K562 (cell line): ENCODE results near the gene IL11. TPM values are rescaled to one million over a fixed set of nuclear protein-coding genes. Genes with fewer than 3 reads are reported as not detected.

ENCODE experiments used
- ATAC-seq: fragments of 200-7000 bp; cut with Tn5 transposase; 3 replicates; pipeline ENCODE4 v1.9.1; 2020; ENCODE audit warnings: moderate library complexity
- BruUV-seq: library from RNA; stranded (reverse); fragments of 400-500 nt; replicated peaks from 2 replicates; lab custom pipeline; 2021; lab: Mats Ljungman, UMichigan
- CTCF ChIA-PET: fragments of 300-600 bp; formaldehyde crosslinking; extraction: SDS; loops from one replicate; lab custom pipeline; 2021; ENCODE audit warnings: low intra/inter-chr PET ratio; lab: Yijun Ruan, JAX
- POLR2A ChIA-PET: fragments of 300-600, 350-650 bp; sonication (Branson Sonifier 250); formaldehyde crosslinking; extraction: SDS; loops from one replicate; lab custom pipeline; 2021; ENCODE audit warnings: antibody characterized with exemption, inconsistent platforms; lab: Yijun Ruan, JAX
- DNase-seq, 4 experiments: peaks; one replicate each; pipeline versions ENCODE4 v3.0.0 to v3.0.0-alpha.2; 2011 to 2018; ENCODE audit warnings: low spot score in 3 of 4, mixed read lengths in 3 of 4; ENCODE audit errors: extremely low read depth in 1 of 4
- FAIRE-seq: peaks from 2 replicates; lab custom pipeline; 2011; peaks lifted over from hg19 to GRCh38; lab: Jason Lieb, UNC
- H2AFZ ChIP-seq: 2 replicates; pipeline ENCODE4 v1.6.0; 2011; ENCODE audit warnings: low read depth, low read length, control low read depth, inconsistent platforms
- H3K27ac ChIP-seq: fragments of 200-600 bp; 3 replicates; pipeline ENCODE4 v1.8.0; 2011; ENCODE audit warnings: low read depth, mild to moderate bottlenecking, control low read depth, inconsistent platforms, low read length, moderate library complexity, mixed read lengths; ENCODE audit errors: extremely low read depth
- H3K27me3 ChIP-seq, 2 experiments: fragments of 300-600 bp in 1 of 2; 2 replicates in 1 of 2; 3 replicates in 1 of 2; pipeline versions ENCODE4 v1.6.0 to v1.8.0; 2011; ENCODE audit warnings: inconsistent platforms in 2 of 2, low read length in 2 of 2, mild to moderate bottlenecking in 1 of 2, mixed read lengths in 1 of 2, moderate library complexity in 1 of 2; ENCODE audit not compliant: control insufficient read depth in 2 of 2, insufficient read depth in 2 of 2
- H3K36me3 ChIP-seq: fragments of 300-600 bp; 3 replicates; pipeline ENCODE4 v1.8.0; 2011; ENCODE audit warnings: mild to moderate bottlenecking, low read length, inconsistent platforms; ENCODE audit not compliant: control insufficient read depth, insufficient read depth
- H3K4me1 ChIP-seq, 2 experiments: fragments of 200-600 bp in 1 of 2; replicated peaks in 1 of 2; 2 replicates in 1 of 2; 3 replicates in 1 of 2; pipeline versions ENCODE4 v1.5.1 to v1.8.0; 2011; ENCODE audit warnings: inconsistent platforms in 2 of 2, low read length in 2 of 2, mild to moderate bottlenecking in 1 of 2, mixed read lengths in 1 of 2, moderate library complexity in 1 of 2; ENCODE audit not compliant: control insufficient read depth in 2 of 2, insufficient read depth in 2 of 2
- H3K4me2 ChIP-seq: 2 replicates; pipeline ENCODE4 v1.6.1; 2011; ENCODE audit warnings: low read length, control low read depth, inconsistent platforms, mixed read lengths; ENCODE audit not compliant: insufficient read depth
- H3K4me3 ChIP-seq: fragments of 200-600 bp; sonication (generic), shearing (Covaris generic); 2 replicates; pipeline ENCODE4 v1.5.1; 2016; ENCODE audit warnings: control low read depth, inconsistent platforms
- H3K79me2 ChIP-seq: fragments of 200-600 bp; 3 replicates; pipeline ENCODE4 v1.8.0; 2011; ENCODE audit warnings: low read length, inconsistent platforms; ENCODE audit not compliant: control insufficient read depth, insufficient read depth
- H3K9ac ChIP-seq, 2 experiments: 2 replicates each; pipeline versions ENCODE4 v1.6.0 to v1.6.1; 2011; ENCODE audit warnings: low read depth in 2 of 2, low read length in 2 of 2, control low read depth in 1 of 2, inconsistent platforms in 1 of 2, mild to moderate bottlenecking in 1 of 2, mixed read lengths in 1 of 2; ENCODE audit not compliant: insufficient read depth in 1 of 2
- H3K9me1 ChIP-seq: one replicate; pipeline ENCODE4 v1.6.0; 2011; ENCODE audit warnings: inconsistent platforms, mild to moderate bottlenecking, low read length, moderate library complexity; ENCODE audit not compliant: control insufficient read depth, insufficient read depth
- H3K9me3 ChIP-seq: replicated peaks from 2 replicates; pipeline ENCODE4 v1.5.1; 2011; ENCODE audit warnings: low read depth, low read length, inconsistent platforms; ENCODE audit not compliant: control insufficient read depth, insufficient read depth
- H4K20me1 ChIP-seq: replicated peaks from 2 replicates; pipeline ENCODE4 v1.6.1; 2011; ENCODE audit warnings: low read length, inconsistent platforms, mixed read lengths; ENCODE audit not compliant: control insufficient read depth, insufficient read depth
- POLR2AphosphoS5 ChIP-seq: IDR thresholded peaks from 2 replicates; pipeline ENCODE4 v1.6.1; 2011; ENCODE audit warnings: mild to moderate bottlenecking, low read depth, low read length, moderate library complexity; ENCODE audit not compliant: control insufficient read depth, insufficient read depth
- RBFOX2 ChIP-seq: fragments of 200-400 bp; formaldehyde crosslinking; IDR thresholded peaks from 2 replicates; pipeline ENCODE4 v1.6.1; 2017; ENCODE audit warnings: low read depth, mild to moderate bottlenecking, low read length, moderate library complexity
- RBM22 ChIP-seq: fragments of 200-400 bp; formaldehyde crosslinking; IDR thresholded peaks from 2 replicates; pipeline ENCODE4 v1.6.1; 2018; ENCODE audit warnings: low read length, low read depth; ENCODE audit not compliant: poor library complexity, severe bottlenecking
- RBM34 ChIP-seq: fragments of 200-400 bp; formaldehyde crosslinking; IDR thresholded peaks from 2 replicates; pipeline ENCODE4 v1.6.1; 2018; ENCODE audit warnings: low read length, borderline replicate concordance; ENCODE audit not compliant: insufficient read depth
- ZNF121 ChIP-seq: sonication (generic); formaldehyde crosslinking; conservative IDR thresholded peaks from 2 replicates; pipeline ENCODE4 v1.8.0; 2022; ENCODE audit warnings: missing genetic modification reagents
- ZNF282 ChIP-seq: sonication (generic); formaldehyde crosslinking; IDR thresholded peaks from 2 replicates; pipeline ENCODE4 v1.8.1; 2023; ENCODE audit warnings: missing genetic modification reagents
- WGBS: fragments of 100-300 bp; shearing (Covaris generic); methylation state at CpG from one replicate; pipeline ENCODE4 v1.1.6; 2016; ENCODE audit warnings: low coverage, mixed read lengths; ENCODE audit not compliant: insufficient coverage; ENCODE audit errors: missing lambda C conversion rate; 5-methylcytosine and 5-hydroxymethylcytosine counted together
- in situ Hi-C: fragments of 300-500 bp; cut with MboI; formaldehyde crosslinking; loops from 4 replicates; pipeline ENCODE4 v1.15.0; 2018; ENCODE audit warnings: inconsistent platforms, mixed read lengths
- intact Hi-C: fragments of 100-400 bp; cut with micrococcal nuclease; formaldehyde crosslinking; loops from 2 replicates; pipeline ENCODE4 v1.14.2; 2022
- polyA plus RNA-seq, 8 experiments: library from polyadenylated mRNA; depleted of rRNA in 4 of 8; stranded (reverse) in 5 of 8; unstranded in 3 of 8; fragments of >200 nt; fragmentation: Nextera tagmentation in 2 of 8; fragmentation: Illumina TruSeq in 1 of 8; extraction: Ambion mirVana in 2 of 8; extraction: Trizol in 1 of 8; gene quantifications; 2 replicates each; pipeline versions ENCODE4 v1.2.1 to v1.2.3, GENCODE V29; 2011 to 2014; ENCODE audit warnings: inconsistent platforms in 1 of 8, missing spikeins in 1 of 8
- total RNA-seq, 7 experiments: library from RNA; depleted of rRNA in 6 of 7; stranded (reverse); fragments of >200 nt in 6 of 7; fragmentation: Illumina TruSeq in 2 of 7; extraction: Trizol in 2 of 7; gene quantifications; 2 replicates each; pipeline versions ENCODE4 v1.2.1 to v1.2.3, GENCODE V29; 2011 to 2021; ENCODE audit warnings: low replicate concordance in 1 of 7

IL11 gene
- total and polyA plus RNA-seq, 9 of the 15 experiments (the other 6 are each of a cell fraction or from before 2014, with no cell fraction given), result 0.04 to 0.42 (median 0.06) TPM; not detected in 6

DNA sequence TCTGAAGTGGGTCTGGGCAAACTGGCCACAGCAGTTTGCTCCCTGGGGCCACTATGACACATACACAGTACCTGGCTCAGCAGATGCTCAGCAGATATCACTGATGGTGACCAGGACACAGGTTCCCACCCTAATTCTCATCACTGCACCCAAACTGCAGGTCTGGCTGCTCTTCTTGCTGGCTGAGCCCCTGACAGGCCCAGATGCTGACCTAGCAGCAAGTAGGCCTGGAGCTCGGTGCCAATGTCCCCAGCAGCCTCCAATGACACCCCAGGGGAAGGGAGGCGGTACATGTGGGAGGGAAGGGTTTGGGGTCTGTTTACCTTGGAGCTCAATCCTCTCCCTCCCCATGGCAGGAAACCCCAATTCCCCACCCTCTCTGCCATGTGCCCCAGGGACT lies 32.2 kb upstream of the IL11 start:
- CTCF ChIA-PET, result no interaction called here
- FAIRE-seq, result no peak
- Histone ChIP-seq H4K20me1 (peaks cover 44% of the 10 kb centered on the region), H3K4me3 (no peak overlapping the region), H3K4me2 (no peak overlapping the region), H3K27ac (no peak overlapping the region), H3K4me1 (peaks cover 12 to 39% of the 10 kb centered on the region in 2 experiments; a peak in 4 of 5 replicates), H2AFZ (no peak overlapping the region), H3K9ac (peak overlapping the region in 1 of 2 experiments; percentile 81; a peak in 2 of 4 replicates), H3K9me3 (no peaks in the 10 kb centered on the region), H3K9me1 (peaks cover 6% of the 10 kb centered on the region), H3K79me2 (peaks cover 47% of the 10 kb centered on the region), H3K27me3 (no peaks in the 10 kb centered on the region), H3K36me3 (peaks cover 61% of the 10 kb centered on the region)
- DNase-seq, result no peak
- intact Hi-C loops, result no loop called here
- 92% methylated on average over 2 of the region's 2 CpGs for WGBS
- in situ Hi-C loops, result no loop called here
- BruUV-seq, result no TSS peak
- POLR2A ChIA-PET, result interaction anchor here (0.6 to 6.6 kb wide), 6 partner anchors 14 to 246 kb away, joined by 3 to 195 read pairs (median 4); partner anchors contain the start of genes RPL28 and TMEM238
- no peak for ATAC-seq
- TF ChIP-seq ZNF121 (CRISPR knock-in tag) (peak; percentile 23; the same call in 1 of the 2 replicates), ZNF282 (no peak), RBM34 (no peak), POLR2AphosphoS5 (peak; percentile 1; the same call in 1 of the 2 replicates), RBFOX2 (peak; percentile 65), RBM22 (peak; percentile 61)
